ENCODE data around the gene PDK1.
"Not testable (repeated sequence)": the region's sequence is repeated elsewhere in the genome, so short reads cannot be mapped to it uniquely, and the experiment has no call there.

GRCh38 chr2:172532461-172532860 is 23.4 kb upstream of the PDK1 start:
- TF ChIP-seq, protein P1, sequence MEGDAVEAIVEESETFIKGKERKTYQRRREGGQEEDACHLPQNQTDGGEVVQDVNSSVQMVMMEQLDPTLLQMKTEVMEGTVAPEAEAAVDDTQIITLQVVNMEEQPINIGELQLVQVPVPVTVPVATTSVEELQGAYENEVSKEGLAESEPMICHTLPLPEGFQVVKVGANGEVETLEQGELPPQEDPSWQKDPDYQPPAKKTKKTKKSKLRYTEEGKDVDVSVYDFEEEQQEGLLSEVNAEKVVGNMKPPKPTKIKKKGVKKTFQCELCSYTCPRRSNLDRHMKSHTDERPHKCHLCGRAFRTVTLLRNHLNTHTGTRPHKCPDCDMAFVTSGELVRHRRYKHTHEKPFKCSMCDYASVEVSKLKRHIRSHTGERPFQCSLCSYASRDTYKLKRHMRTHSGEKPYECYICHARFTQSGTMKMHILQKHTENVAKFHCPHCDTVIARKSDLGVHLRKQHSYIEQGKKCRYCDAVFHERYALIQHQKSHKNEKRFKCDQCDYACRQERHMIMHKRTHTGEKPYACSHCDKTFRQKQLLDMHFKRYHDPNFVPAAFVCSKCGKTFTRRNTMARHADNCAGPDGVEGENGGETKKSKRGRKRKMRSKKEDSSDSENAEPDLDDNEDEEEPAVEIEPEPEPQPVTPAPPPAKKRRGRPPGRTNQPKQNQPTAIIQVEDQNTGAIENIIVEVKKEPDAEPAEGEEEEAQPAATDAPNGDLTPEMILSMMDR (IDR thresholded peaks at IDR 0.05), result not testable (repeated sequence)
- not testable (repeated sequence) for TF ChIP-seq SIN3A (IDR thresholded peaks at IDR 0.05; ENCODE audit: borderline replicate concordance, insufficient read depth, low read depth, low read length); POLR2AphosphoS5 (IDR thresholded peaks at IDR 0.05; ENCODE audit: low read depth, low read length); REST (IDR thresholded peaks at IDR 0.05; ENCODE audit: insufficient read depth in 1 of 2, low read depth in 2 of 2, low read length in 1 of 2)
